ENCODE measurements around the gene NOP56.
"Not testable (repeated sequence)": the region's sequence is repeated elsewhere in the genome, so short reads cannot be mapped to it uniquely, and the experiment has no call there.

The NOP56 gene

GRCh38 chr20:2684817-2685216 lies 32.4 kb downstream of the NOP56 start:
- not testable (repeated sequence) for DNase-seq (ENCODE audit: low read depth)

- DNase-seq (ENCODE audit: low read depth): no peak
Observed at GRCh38 chr20:2687514-2687913, 35.1 kb downstream of the NOP56 start.

DNA sequence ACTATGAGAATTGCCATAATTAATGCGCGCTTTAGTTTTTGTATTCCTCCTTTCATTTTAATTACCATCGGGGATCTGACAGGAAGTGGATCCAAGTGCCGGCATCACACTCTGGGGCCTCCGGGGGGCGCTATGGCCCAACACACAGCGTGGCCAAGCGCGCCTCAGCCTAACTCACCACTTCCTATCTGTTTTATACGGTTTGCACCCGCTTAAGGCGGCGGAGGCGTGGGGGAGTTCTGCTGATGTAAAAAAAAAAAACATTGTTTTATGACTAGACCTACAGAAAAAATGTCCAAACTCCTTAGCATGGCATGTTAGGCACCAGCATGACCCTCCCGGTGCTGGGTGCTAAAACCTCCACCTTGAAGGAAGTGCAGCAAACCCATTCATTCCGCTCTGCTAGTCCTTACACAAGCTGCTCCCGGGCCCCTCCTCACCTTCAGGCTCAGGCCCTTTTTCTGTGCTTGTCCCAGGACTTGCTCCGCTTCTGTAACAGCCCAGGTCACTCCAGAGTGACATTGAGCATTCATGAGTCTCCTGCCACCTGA lies 35.7 kb downstream of the NOP56 start:
- peak; percentile 53 for DNase-seq (ENCODE audit: low read depth)

DNA sequence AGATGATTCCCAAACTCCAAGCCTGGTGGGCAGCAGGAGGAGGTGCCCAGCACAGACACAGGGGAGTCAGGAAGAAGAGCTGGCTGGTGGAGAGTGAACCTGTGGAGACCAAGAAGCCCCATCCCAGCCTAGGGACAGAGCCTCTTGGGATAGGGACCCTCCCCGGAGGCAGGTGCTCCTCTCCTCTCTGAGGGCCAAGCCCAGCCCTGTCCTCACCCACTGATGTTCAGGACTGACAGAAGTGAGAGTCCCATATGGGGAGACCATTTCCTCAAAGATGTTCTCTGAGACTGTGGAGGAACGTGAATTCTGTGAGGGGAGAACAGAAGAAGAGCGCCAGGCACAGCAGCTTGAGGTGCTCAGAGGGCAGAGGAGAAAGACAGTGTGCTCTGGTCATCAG lies 37.8 kb downstream of the NOP56 start:
- no peak for DNase-seq (ENCODE audit: low read depth)

GRCh38 chr20:2690718-2691117 lies 38.3 kb downstream of the NOP56 start:
- DNase-seq (ENCODE audit: low read depth): no peak

DNA sequence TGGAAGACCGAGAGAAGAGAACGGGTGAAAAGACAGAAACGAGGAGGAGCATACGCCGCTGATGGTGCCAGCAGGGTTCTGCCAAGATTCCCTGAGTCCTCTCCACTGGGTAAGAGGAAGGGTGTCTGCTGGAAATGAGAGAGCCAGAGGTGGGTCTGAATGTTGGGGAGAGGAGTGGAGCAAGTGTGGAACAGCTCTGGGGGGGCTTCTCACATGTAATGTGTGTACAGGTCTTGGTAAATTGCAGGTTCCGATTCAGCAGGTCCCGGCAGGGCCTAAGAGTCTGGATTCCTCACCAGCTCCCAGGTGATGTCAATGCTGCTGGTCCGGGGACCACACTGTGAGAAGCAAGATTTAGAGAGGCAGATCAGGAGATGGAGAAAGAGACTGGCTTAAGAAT lies 38.7 kb downstream of the NOP56 start:
- DNase-seq (ENCODE audit: low read depth): no peak

- DNase-seq (ENCODE audit: low read depth): no peak
Observed at GRCh38 chr20:2691663-2692035, 39.2 kb downstream of the NOP56 start.

DNA sequence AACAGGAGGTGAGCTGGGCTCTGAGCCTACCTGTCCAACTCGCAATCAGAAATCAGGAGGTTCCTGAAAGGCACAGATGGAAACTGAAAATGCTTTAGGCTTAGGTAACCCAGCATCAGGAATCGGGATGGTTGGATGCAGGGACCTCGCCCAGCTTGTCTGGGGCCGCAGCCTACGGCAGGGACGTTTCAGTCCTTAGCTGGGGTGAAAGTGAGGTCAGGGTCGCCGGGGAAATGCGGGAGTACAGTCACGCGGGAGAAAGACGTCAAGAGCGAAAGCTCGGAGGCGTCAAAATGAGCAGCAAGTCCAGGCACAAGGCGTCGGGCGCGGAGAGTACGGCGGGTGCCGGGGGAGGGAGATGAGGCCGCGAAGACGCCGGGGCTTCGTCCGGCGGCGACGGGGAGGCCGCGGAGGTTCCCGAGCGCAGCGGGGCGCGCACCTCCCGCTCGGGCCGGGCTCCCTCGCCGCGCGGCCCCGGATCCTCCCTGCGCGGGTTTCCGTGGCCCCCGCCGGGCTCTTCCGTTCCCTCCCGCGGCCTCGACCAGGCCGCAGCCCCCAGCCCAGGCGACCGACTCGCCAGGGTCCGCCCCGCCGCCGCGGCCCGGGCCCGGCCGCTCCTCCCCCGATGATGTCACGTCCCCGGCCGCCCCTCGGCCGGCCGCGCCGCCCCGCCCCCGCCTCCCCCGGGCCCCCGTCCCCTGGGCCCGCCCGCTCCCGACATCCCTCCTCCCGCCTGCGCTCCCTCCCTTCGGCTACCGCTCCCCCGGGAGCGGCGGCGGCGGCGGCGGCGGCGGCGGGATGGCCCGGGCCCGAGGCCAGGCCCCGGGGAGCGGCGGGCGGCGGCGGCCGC lies 39.8 kb downstream of the NOP56 start, which contains the start of gene EBF4:
Gene EBF4, plus strand, starts transcription at position 745 of the 850 bp plus-strand sequence. CDS start 866 bp downstream, outside the sequence.
- no peak for DNase-seq (ENCODE audit: low read depth)

DNA sequence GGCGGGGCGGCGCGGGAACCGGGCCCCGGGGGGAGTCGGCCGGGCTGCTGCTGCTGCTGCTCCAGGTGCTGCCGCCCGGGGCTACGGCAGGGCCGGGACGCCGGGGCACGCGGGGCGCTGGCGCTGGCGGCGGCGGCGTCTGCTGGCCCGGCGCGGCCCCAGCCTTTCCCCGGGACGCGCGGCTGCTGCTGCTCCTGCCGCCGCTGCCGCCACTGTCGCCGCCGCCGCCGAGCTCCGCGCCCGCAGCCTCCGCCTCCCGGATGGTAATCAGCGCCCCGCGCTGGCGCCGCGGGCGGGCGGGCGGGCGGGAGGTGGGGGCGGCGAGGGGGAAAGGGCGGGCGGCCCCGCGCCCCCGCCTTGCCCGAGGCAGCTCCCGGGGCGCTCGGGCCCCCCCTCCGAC lies 40.5 kb downstream of the NOP56 start:
- DNase-seq (ENCODE audit: low read depth): no peak

DNA sequence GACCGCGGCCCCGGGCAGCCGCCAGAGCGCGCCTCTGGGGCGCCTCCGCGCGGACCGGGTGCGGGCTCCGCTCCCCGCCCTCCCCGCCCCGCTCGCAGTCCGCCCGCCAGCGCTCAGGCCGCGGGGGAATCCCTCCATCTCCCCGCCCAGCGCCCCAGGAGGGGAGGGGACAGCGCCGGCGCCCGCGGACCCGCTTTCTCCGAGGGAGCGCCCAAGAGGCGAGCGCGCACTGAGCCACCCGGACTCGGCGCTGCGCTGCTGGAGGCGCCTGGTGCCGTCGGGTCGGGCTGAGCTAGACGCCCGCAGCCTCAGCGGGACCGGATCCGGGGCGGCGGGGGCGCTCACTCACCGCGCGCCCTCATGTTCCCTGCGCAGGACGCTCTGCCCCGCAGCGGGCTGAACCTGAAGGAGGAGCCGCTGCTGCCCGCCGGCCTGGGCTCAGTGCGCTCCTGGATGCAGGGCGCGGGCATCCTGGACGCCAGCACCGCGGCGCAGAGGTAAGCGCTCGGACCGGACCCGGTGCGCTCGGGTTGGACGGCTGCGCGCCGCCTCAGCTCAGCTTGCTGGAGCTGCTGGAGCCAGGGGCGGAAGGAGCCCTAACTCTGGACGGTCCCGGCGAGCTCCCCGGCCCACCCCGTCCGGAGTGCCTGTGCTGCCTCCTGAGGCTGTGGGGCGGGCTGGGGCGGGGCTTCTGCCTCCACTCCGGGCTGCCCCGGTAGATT lies 41.0 kb downstream of the NOP56 start:
- no peak for DNase-seq (ENCODE audit: low read depth)

GRCh38 chr20:2694008-2694471 lies 41.6 kb downstream of the NOP56 start:
- DNase-seq (ENCODE audit: low read depth): no peak

- no peak for DNase-seq (ENCODE audit: low read depth)
Observed at GRCh38 chr20:2694519-2694918, 42.1 kb downstream of the NOP56 start.

DNA sequence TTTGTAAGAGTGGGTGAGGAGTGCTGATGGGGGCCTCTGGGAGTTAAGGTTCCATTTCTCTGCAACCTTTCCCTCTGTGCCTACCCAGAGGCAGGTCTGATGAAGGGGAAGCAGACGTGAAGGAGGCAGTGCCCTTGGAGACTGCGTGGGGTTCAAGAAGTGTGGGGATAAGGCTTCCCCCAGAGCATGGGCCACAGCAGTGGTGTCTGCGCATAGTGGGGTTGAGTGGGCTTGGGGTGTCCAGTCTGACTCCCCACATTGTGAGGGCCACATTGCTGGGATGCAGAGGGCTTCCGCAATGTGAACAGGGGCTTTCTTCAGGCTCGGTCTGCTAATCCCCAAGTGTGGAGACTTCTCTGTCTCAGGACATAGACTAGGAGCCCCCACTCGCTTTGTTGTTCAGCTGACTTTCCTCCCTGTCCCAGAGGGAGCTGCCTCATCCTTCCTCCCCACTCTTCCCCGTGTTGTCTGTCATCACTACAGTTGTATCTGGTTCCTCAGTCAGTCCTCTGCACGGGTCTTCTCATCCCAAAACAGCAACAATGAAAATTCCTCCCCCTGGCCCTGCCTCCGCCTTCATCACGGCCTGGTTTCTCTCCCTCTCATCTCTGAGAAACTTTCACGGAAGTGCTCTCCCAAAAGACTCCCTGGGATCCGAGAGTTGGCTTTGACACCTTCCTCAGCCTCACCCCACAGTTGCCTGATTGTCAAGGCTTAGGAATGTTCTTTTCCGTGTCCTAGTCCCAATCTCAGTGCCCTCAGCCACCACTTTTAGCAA lies 43.0 kb downstream of the NOP56 start:
- DNase-seq (ENCODE audit: low read depth): no peak

DNA sequence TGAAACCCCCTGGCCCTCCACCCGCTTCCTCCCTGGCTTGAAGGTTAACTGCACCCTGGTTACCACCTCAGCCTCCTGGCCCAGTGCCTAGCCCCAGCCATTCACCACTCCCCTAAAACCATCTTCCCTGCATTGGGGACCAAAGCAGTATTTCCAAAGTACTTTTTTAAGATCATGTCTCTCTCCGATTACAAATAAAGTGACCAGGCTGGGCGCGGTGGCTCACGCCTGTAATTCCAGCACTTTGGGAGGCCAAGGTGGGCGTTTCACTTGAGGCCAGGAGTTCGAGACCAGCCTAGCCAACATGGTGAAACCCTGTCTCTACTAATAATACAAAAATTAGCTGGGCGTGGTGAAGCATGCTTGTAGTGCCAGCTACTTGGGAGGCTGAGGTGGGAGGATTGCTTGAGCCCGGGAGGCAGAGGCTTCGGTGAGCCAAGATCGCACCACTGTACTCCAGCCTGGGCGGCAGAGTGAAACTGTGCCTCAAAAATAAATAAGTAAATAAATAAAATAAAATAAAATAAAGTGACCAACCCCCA lies 43.6 kb downstream of the NOP56 start:
- not testable (repeated sequence) for DNase-seq (ENCODE audit: low read depth)

DNA sequence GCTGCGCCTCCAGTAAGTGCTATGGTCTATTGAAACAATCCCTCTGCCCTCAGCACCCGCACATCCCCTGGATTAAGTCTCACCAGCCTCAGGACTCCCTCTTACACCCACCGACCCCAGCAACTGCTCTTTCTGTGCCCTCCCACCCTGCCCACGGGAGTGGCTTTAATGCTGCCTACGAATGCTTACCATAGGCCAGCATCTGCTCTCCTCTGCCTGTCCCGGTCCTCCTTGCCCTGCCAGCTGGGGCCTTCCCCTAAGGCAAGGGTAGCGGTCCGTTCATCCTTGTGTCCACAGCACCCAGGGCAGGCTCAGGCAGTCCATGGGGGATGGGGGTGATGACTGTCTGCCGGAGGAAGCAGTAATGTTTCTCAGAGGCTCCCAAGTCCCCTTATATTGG lies 44.2 kb downstream of the NOP56 start:
- no peak for DNase-seq (ENCODE audit: low read depth)

DNA sequence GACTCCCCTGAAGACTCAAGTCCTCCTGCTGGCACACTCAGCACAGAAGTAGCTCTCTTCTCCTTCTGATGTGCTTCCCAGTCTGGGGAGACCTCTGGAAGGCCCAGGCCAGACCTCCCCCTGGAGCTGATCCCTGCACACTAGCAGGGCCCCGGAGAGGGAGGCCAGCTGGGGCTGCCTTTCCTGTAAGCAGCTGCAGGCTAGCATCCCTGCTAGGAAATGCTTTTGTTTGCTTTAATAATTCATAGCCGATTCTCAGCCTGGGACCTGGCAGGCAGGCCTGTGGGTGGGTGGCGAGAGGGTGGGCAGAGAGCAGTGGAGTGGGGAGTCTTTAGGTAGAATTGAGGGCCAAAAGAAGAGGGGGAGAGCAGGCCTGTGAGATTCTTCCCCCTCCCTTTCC lies 45.3 kb downstream of the NOP56 start:
- DNase-seq (ENCODE audit: low read depth): no peak

DNA sequence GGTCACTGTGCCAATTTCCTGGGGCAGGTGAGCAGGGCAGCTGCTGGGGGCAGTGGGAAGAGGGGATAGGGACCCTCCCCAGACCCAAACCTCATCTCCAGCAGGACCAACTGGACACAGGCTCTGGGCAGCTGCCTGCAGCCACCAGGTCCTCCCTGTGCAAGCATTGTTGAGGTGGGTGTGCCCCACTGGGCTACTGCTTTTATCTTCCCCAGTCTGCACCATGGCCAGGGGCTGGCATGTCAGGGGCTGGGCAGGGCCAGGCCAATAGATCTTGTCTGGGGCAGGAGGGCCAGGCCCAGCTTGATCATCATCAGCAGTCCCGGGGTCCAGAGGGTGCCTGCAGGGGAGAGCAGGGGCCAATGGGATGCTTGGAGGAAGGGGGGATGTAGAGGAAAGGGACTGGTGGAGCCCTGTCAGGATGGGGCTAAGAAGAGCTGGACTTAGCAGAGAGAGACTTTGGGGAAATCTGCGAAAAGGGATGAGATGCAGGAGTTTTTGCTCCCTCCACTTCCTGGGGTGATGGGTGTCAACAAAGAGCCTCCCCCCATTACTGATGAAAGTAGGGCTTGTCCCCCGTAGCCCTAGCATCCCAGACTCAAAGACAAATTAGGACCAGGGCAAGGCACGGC lies 45.9 kb downstream of the NOP56 start:
- DNase-seq (ENCODE audit: low read depth): no peak

DNA sequence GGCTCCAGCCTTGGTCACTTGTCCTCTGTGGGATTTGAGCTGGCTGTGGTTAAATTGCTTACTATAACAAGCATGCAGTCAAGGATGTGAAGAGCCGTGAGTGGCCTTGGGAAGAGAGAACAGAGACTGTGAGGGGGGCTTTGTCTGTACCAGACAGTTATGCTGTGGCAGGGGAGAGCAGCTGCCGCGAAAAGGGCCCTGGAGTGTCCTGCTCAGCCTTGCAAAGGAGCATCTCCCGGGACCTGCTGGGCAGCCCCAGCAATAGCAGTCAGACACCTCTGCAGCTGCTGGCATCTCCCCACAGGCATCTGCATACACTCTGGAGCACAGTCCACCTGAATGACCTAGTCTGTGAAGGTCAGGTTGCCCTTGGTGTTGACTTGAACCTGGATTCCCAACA lies 46.5 kb downstream of the NOP56 start:
- DNase-seq (ENCODE audit: low read depth): no peak

GRCh38 chr20:2699775-2700413 lies 47.5 kb downstream of the NOP56 start:
- no peak for DNase-seq (ENCODE audit: low read depth)

- no peak for DNase-seq (ENCODE audit: low read depth)
Observed at GRCh38 chr20:2700913-2701620, 48.6 kb downstream of the NOP56 start.

Measured in ELR (cell line).